AG04449 (cell line): ENCODE data around the gene TK1.

Experiments
- CTCF ChIA-PET: fragments of 350-600 bp; formaldehyde crosslinking; extraction: SDS; loops from one replicate; lab custom pipeline; 2021; ENCODE audit warnings: antibody characterized with exemption; lab: Yijun Ruan, JAX
- POLR2A ChIA-PET: fragments of 400-600, 350-600 bp; formaldehyde crosslinking; extraction: SDS; loops from one replicate; lab custom pipeline; 2020; ENCODE audit warnings: antibody characterized with exemption, inconsistent platforms; lab: Yijun Ruan, JAX
- DNase-seq: peaks from one replicate; pipeline ENCODE4 v3.0.0-alpha.2; 2010; ENCODE audit warnings: low read depth, low spot score
- H3K4me3 ChIP-seq: 2 replicates; pipeline ENCODE4 v1.5.1; 2011; ENCODE audit warnings: low read depth, mild to moderate bottlenecking, control low read depth, low read length
- CTCF ChIP-seq: IDR thresholded peaks from one replicate; pipeline ENCODE4 v1.5.1; 2011; ENCODE audit warnings: mild to moderate bottlenecking, moderate library complexity, low read length, control low read depth, inconsistent platforms; ENCODE audit not compliant: insufficient read depth; ENCODE audit errors: missing control alignments

TK1 gene

GRCh38 chr17:78197147-78197832 lies 10.4 kb upstream of the TK1 start:
- no peak for TF ChIP-seq CTCF
- ChIA-PET CTCF (interaction anchor here (1.3 to 4.5 kb wide), 2 partner anchors 11 to 179 kb away, joined by 3 to 36 read pairs; partner anchors contain the start of genes AFMID and TK1), POLR2A (no interaction called here)
- no peak for DNase-seq
- H3K4me3 ChIP-seq = no peak overlapping the region

GRCh38 chr17:78196716-78197115 lies 9.9 kb upstream of the TK1 start:
- H3K4me3 ChIP-seq = no peak overlapping the region
- DNase-seq = no peak
- no peak for TF ChIP-seq CTCF
- POLR2A ChIA-PET = no interaction called here
- CTCF ChIA-PET = interaction anchor here (1.3 to 4.5 kb wide), 2 partner anchors 10 to 178 kb away, joined by 3 to 36 read pairs; partner anchors contain the start of genes AFMID and TK1

GRCh38 chr17:78185981-78186691 lies 716 bp downstream of the TK1 start:
- ChIA-PET CTCF (interaction anchor here (0.6 to 7.3 kb wide), 29 partner anchors 11 to 1413 kb away, joined by 3 to 119 read pairs (median 4); no protein-coding TSS in a partner anchor), POLR2A (interaction anchor here (1.0 to 1.1 kb wide), 2 partner anchors 19 to 24 kb away, joined by 3 to 4 read pairs; no protein-coding TSS in a partner anchor)
- DNase-seq = no peak
- H3K4me3 ChIP-seq = peak overlapping the region; percentile 87
- TF ChIP-seq CTCF = no peak

- no peak for TF ChIP-seq CTCF
- POLR2A ChIA-PET = no interaction called here
- no peak overlapping the region for H3K4me3 ChIP-seq
- no peak for DNase-seq
- CTCF ChIA-PET = interaction anchor here (1.7 to 7.3 kb wide), 6 partner anchors 11 to 166 kb away, joined by 4 to 119 read pairs (median 12); no protein-coding TSS in a partner anchor
These were observed 2.0 kb downstream of the TK1 start for GRCh38 chr17:78184868-78185267.

GRCh38 chr17:78184351-78184750 lies 2.5 kb downstream of the TK1 start:
- TF ChIP-seq CTCF = no peak
- DNase-seq = no peak
- no peak overlapping the region for H3K4me3 ChIP-seq
- ChIA-PET POLR2A (no interaction called here), CTCF (interaction anchor here (1.7 to 7.3 kb wide), 4 partner anchors 10 to 165 kb away, joined by 4 to 119 read pairs (median 8); no protein-coding TSS in a partner anchor)

- H3K4me3 ChIP-seq = no peak overlapping the region
- ChIA-PET POLR2A (no interaction called here), CTCF (interaction anchor here (1.7 to 7.3 kb wide), 4 partner anchors 10 to 165 kb away, joined by 4 to 119 read pairs (median 8); no protein-coding TSS in a partner anchor)
- DNase-seq = no peak
- TF ChIP-seq CTCF = no peak
These were observed 2.9 kb downstream of the TK1 start for GRCh38 chr17:78183916-78184315.
